ENCODE data around the gene SCN1A.
A peak's percentile ranks its signal among the peaks of the same experiment; 100 is the strongest.

The SCN1A gene

DNA sequence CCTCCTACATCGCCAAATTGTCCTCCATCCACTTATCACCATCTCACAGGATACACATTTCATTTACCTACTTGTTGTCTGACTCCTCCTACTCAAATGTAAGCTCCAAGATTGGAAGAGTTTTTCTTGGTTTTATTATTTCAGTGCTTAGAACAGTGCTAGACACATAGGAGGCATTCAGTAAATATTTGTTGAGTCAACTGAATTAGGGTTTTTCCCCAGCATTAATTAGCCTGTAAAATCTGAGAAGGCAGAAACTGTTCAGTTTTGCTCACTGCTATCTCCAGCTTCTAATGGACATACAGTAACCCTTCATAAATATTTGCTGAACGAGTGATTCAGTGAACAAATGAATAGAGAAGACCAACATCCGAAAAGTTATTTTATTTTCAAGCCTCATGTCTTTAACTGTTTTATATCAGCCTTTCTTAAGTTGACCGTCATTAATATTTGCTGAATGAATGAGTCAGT, 175.0 kb downstream of the SCN1A start:
- DNase-seq (ENCODE audit: low spot score), result peak; percentile 5
- no peak overlapping the region for H3K27ac ChIP-seq
- POLR2A ChIA-PET (ENCODE audit: low non-redundant PET), result no interaction called here
- CTCF ChIA-PET, result interaction anchor here (0.6 to 1.4 kb wide), 3 partner anchors 81 to 677 kb away, joined by 3 to 4 read pairs (median 3); no protein-coding TSS in a partner anchor
- TF ChIP-seq, protein P1, sequence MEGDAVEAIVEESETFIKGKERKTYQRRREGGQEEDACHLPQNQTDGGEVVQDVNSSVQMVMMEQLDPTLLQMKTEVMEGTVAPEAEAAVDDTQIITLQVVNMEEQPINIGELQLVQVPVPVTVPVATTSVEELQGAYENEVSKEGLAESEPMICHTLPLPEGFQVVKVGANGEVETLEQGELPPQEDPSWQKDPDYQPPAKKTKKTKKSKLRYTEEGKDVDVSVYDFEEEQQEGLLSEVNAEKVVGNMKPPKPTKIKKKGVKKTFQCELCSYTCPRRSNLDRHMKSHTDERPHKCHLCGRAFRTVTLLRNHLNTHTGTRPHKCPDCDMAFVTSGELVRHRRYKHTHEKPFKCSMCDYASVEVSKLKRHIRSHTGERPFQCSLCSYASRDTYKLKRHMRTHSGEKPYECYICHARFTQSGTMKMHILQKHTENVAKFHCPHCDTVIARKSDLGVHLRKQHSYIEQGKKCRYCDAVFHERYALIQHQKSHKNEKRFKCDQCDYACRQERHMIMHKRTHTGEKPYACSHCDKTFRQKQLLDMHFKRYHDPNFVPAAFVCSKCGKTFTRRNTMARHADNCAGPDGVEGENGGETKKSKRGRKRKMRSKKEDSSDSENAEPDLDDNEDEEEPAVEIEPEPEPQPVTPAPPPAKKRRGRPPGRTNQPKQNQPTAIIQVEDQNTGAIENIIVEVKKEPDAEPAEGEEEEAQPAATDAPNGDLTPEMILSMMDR (conservative IDR thresholded peaks at IDR 0.05; ENCODE audit: low read depth), result no peak

DNA sequence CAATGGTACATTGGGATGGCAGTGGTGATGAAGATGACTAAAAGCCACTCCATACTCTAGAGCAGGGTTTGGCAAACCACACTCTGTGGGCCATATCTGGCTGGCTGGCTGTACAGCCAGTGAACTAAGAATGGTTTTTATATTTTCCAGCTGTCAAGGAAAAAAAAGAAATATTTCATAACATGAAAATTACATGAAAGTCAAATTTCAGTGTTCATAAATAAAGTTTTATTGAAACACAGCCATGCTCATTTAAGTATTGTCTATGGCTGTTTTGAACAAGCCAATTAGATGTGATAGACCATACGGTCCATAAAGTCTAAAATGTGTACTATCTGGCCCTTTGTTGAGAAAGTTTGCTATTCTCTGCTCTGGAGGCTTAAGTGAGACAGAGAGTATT, 175.7 kb downstream of the SCN1A start:
- no peak for DNase-seq (ENCODE audit: low spot score)
- ChIA-PET CTCF (interaction anchor here (0.6 to 0.7 kb wide), 2 partner anchors 12 to 467 kb away, joined by 3 to 4 read pairs; no protein-coding TSS in a partner anchor), POLR2A (ENCODE audit: low non-redundant PET) (no interaction called here)
- H3K27ac ChIP-seq, result no peak overlapping the region
- TF ChIP-seq, protein P1 (conservative IDR thresholded peaks at IDR 0.05; ENCODE audit: low read depth), result no peak

DNA sequence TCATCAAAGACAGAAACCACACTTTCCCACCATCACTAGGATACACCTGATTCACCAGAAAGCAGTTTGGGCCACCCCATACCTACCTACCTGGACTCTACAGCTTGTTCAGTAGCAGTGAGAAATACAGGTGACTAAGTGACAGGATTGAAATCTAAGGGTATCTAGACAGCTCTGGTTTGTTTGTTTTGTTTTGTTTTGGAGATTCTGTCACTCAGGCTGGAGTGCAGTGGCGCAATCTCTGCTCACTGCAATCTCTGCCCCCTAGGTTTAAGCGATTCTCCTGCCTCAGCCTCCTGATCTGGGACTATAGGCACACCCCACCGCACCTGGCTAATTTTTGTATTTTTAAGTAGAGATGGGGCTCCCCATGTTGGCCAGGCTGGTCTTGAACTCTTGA, 177.4 kb downstream of the SCN1A start:
- POLR2A ChIA-PET (ENCODE audit: low non-redundant PET), result no interaction called here
- H3K27ac ChIP-seq, result no peak overlapping the region
- CTCF ChIA-PET, result interaction anchor here (0.7 kb wide), 1 partner anchor 105 kb away, joined by 3 read pairs; no protein-coding TSS in a partner anchor
- no peak for DNase-seq (ENCODE audit: low spot score)
- TF ChIP-seq, protein P1 (conservative IDR thresholded peaks at IDR 0.05; ENCODE audit: low read depth), result no peak

DNA sequence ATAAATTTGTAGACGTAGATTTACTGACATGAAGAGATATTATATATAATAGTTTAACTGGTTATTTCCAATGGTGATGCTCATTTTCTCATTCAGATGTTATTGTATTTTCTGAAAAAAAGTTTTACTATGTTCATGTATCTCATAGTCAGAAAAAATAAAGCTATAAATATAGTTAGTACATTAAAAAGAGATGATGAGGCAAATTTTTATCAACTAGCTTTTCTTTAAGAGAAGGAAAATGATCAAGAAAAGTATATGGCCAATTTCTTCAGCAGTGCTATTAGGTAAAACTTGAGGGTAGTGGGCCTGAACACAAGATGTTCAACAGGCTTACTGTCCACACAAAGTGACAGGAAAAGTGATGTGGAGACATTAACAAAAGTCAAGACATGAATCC, 186.0 kb downstream of the SCN1A start:
- ChIA-PET CTCF (no interaction called here), POLR2A (ENCODE audit: low non-redundant PET) (no interaction called here)
- H3K27ac ChIP-seq, result no peak overlapping the region
- TF ChIP-seq, protein P1 (conservative IDR thresholded peaks at IDR 0.05; ENCODE audit: low read depth), result no peak
- no peak for DNase-seq (ENCODE audit: low spot score)

DNA sequence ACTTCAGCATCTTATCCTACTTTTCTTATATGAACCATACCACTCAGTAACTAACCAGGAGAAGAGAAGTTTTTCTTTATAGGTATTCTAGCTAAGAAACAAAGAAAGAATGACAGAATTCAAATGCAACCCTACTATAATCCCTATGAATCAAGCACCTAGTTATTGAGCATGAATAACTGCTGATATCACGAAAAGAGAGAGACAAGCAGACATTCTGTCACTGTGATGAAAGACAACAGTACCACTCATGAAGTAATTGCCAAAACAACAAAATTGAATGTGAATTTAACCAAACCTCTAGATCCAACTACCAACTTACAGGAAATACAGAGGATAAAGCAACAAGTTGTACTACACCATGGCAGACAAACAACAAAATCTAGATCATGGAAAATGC, 189.6 kb downstream of the SCN1A start:
- ChIA-PET POLR2A (ENCODE audit: low non-redundant PET) (no interaction called here), CTCF (no interaction called here)
- TF ChIP-seq, protein P1 (conservative IDR thresholded peaks at IDR 0.05; ENCODE audit: low read depth), result no peak
- no peak for DNase-seq (ENCODE audit: low spot score)
- no peak overlapping the region for H3K27ac ChIP-seq
